GM12878 (cell line): Measurements from ENCODE around the gene SLC35F3. TPM values are rescaled to one million over a fixed set of nuclear protein-coding genes. Genes with fewer than 3 reads are reported as not detected.

Experiments used
- ATAC-seq: fragments of 200-7000 bp; cut with Tn5 transposase; 3 replicates; pipeline ENCODE4 v1.9.1; 2020; ENCODE audit warnings: mild to moderate bottlenecking, moderate library complexity
- BruUV-seq: library from RNA; stranded (reverse); fragments of 400-500 nt; replicated peaks from 2 replicates; lab custom pipeline; 2021; lab: Mats Ljungman, UMichigan
- CTCF ChIA-PET: fragments of 300-600 bp; sonication (Branson Sonifier 250); formaldehyde crosslinking; extraction: SDS; loops from one replicate; lab custom pipeline; 2021; ENCODE audit warnings: inconsistent platforms; lab: Yijun Ruan, JAX
- POLR2A ChIA-PET: fragments of 350-600 bp; formaldehyde crosslinking; extraction: SDS; loops from one replicate; lab custom pipeline; 2021; ENCODE audit warnings: inconsistent platforms; lab: Charles Lee
- RAD21 ChIA-PET: fragments of 300-600 bp; sonication (Branson Sonifier 250); formaldehyde crosslinking; loops from one replicate; lab custom pipeline; 2023; ENCODE audit warnings: antibody characterized with exemption; ENCODE audit not compliant: unreplicated experiment; lab: Charles Lee
- SMC1A ChIA-PET: fragments of 300-600 bp; sonication (Branson Sonifier 250); formaldehyde crosslinking; loops from one replicate; lab custom pipeline; 2023; ENCODE audit not compliant: unreplicated experiment, uncharacterized antibody; lab: Charles Lee
- DNase-seq: peaks from one replicate; pipeline ENCODE4 v3.0.0-alpha.2; 2011; ENCODE audit warnings: low read depth, low spot score
- FAIRE-seq: peaks from 3 replicates; lab custom pipeline; 2011; peaks lifted over from hg19 to GRCh38; lab: Jason Lieb, UNC
- H2AFZ ChIP-seq: 2 replicates; pipeline ENCODE4 v1.6.0; 2011; ENCODE audit warnings: low read depth, low read length, control low read depth; ENCODE audit not compliant: control insufficient read depth
- H3K27ac ChIP-seq: 2 replicates; pipeline ENCODE4 v1.5.1; 2011; ENCODE audit warnings: control low read depth; ENCODE audit not compliant: control insufficient read depth, insufficient read depth
- H3K27me3 ChIP-seq, 2 experiments: replicated peaks in 1 of 2; 2 replicates each; pipeline versions ENCODE4 v1.6.0 to v1.6.1; 2011; ENCODE audit warnings: low read length in 1 of 2; ENCODE audit not compliant: control insufficient read depth in 2 of 2, insufficient read depth in 2 of 2
- H3K36me3 ChIP-seq, 2 experiments: 2 replicates each; pipeline ENCODE4 v1.5.1; 2011; ENCODE audit warnings: low read length in 1 of 2; ENCODE audit not compliant: control insufficient read depth in 2 of 2, insufficient read depth in 2 of 2
- H3K4me1 ChIP-seq: 2 replicates; pipeline ENCODE4 v1.6.1; 2011; ENCODE audit warnings: mild to moderate bottlenecking, low read length, moderate library complexity, mixed read lengths; ENCODE audit not compliant: control insufficient read depth, insufficient read depth
- H3K4me2 ChIP-seq: 2 replicates; pipeline ENCODE4 v1.6.0; 2011; ENCODE audit warnings: control low read depth; ENCODE audit not compliant: control insufficient read depth, insufficient read depth
- H3K4me3 ChIP-seq: fragments of 200-600 bp; sonication (generic); 2 replicates; pipeline ENCODE4 v1.5.1; 2016
- H3K79me2 ChIP-seq: 2 replicates; pipeline ENCODE4 v1.6.0; 2011; ENCODE audit warnings: low read length; ENCODE audit not compliant: control insufficient read depth, insufficient read depth
- H3K9ac ChIP-seq: 2 replicates; pipeline ENCODE4 v1.8.0; 2011; ENCODE audit warnings: low read length, control low read depth, mixed read lengths; ENCODE audit not compliant: control insufficient read depth, insufficient read depth
- H3K9me3 ChIP-seq: replicated peaks from 3 replicates; pipeline ENCODE4 v1.5.1; 2011; ENCODE audit warnings: mild to moderate bottlenecking, low read length; ENCODE audit not compliant: control insufficient read depth, insufficient read depth
- H4K20me1 ChIP-seq: 2 replicates; pipeline ENCODE4 v1.6.0; 2011; ENCODE audit not compliant: control insufficient read depth, insufficient read depth
- MTA2 ChIP-seq: fragments of 450-650 bp; IDR thresholded peaks from 2 replicates; pipeline ENCODE4 v1.6.1; 2016; ENCODE audit warnings: low read depth, mild to moderate bottlenecking, moderate library complexity
- NR2F1 ChIP-seq: fragments of 450-650 bp; conservative IDR thresholded peaks from 2 replicates; pipeline ENCODE4 v1.6.1; 2017; ENCODE audit warnings: mild to moderate bottlenecking
- SPI1 ChIP-seq: IDR thresholded peaks from 2 replicates; pipeline ENCODE4 v1.6.1; 2011; ENCODE audit warnings: low read depth, mild to moderate bottlenecking, low read length, moderate library complexity, borderline replicate concordance; ENCODE audit not compliant: insufficient read depth
- TAF1 ChIP-seq: IDR thresholded peaks from 2 replicates; pipeline ENCODE4 v1.6.1; 2011; ENCODE audit warnings: mild to moderate bottlenecking, low read depth, low read length, borderline replicate concordance
- ZNF384 ChIP-seq: IDR thresholded peaks from 2 replicates; pipeline ENCODE4 v1.6.1; 2012; ENCODE audit warnings: low read depth, mild to moderate bottlenecking, low read length, improper control_type of control experiment, borderline replicate concordance
- WGBS: methylation state at CpG from one replicate; pipeline ENCODE4 v1.1.6; 2016; ENCODE audit warnings: low lambda C conversion rate; ENCODE audit not compliant: insufficient replicate concordance, insufficient coverage; ENCODE audit errors: missing lambda C conversion rate; 5-methylcytosine and 5-hydroxymethylcytosine counted together
- in situ Hi-C: fragments of 300-500 bp; cut with MboI; formaldehyde crosslinking; loops from 9 replicates; pipeline ENCODE4 v1.14.3; 2018; ENCODE audit warnings: mixed read lengths
- intact Hi-C: fragments of 100-400 bp; cut with micrococcal nuclease; formaldehyde crosslinking; loops from one replicate; pipeline ENCODE4 v1.14.2; 2022; ENCODE audit not compliant: unreplicated experiment
- polyA plus RNA-seq, 11 experiments: library from polyadenylated mRNA; depleted of rRNA in 4 of 11; unstranded in 6 of 11; stranded (reverse) in 5 of 11; fragments of >200 nt; fragmentation: Nextera tagmentation in 4 of 11; fragmentation: Illumina TruSeq in 1 of 11; extraction: Ambion mirVana in 4 of 11; extraction: Trizol in 1 of 11; gene quantifications; 1 replicate in 1 of 11; 2 replicates in 10 of 11; pipeline versions ENCODE4 v1.2.1 to v1.2.3, GENCODE V29; 2011 to 2016; ENCODE audit warnings: inconsistent platforms in 2 of 11, missing spikeins in 2 of 11, low read depth in 1 of 11
- total RNA-seq, 4 experiments: library from RNA; depleted of rRNA in 3 of 4; stranded (reverse); fragments of >200 nt in 3 of 4; fragmentation: Illumina TruSeq in 1 of 4; extraction: Trizol in 1 of 4; gene quantifications; 2 replicates each; pipeline versions ENCODE4 v1.2.1 to v1.2.3, GENCODE V29; 2013 to 2021
- TF ChIP-seq, protein P1 (sequence below): fragments of 450-650 bp; IDR thresholded peaks from 2 replicates; pipeline ENCODE4 v1.6.1; 2017; ENCODE audit warnings: low read depth, mild to moderate bottlenecking, moderate library complexity
- TF ChIP-seq, protein P2 (sequence below): fragments of 450-650 bp; IDR thresholded peaks from 2 replicates; pipeline ENCODE4 v1.6.1; 2016; ENCODE audit warnings: mild to moderate bottlenecking, moderate library complexity, borderline replicate concordance

The SLC35F3 gene
- total and polyA plus RNA-seq, 10 of the 15 experiments (the other 5 are each of a cell fraction or from before 2014, with no cell fraction given), result 1.0 to 8.6 (median 5.7) TPM

DNA sequence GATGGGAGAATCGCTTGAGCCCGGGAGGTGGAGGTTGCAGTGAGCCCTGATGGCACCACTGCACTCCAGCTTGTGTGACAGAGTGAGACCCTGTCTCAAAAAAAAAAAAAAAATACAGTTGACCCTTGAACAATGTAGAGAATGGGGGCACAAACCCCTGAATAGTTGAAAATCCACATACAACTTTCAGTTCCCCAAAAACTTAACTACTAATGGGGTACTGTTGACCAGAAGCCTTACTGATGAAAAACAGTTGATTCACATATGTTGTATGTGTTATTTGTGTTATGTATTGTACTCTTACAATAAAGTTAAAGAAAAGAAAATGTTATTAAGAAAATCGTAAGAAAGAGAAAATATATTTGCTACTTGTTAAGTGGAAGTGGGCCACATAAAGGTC, 417.6 kb downstream of the SLC35F3 start:
- ATAC-seq, result peak; percentile 37
- TF ChIP-seq, protein P1, sequence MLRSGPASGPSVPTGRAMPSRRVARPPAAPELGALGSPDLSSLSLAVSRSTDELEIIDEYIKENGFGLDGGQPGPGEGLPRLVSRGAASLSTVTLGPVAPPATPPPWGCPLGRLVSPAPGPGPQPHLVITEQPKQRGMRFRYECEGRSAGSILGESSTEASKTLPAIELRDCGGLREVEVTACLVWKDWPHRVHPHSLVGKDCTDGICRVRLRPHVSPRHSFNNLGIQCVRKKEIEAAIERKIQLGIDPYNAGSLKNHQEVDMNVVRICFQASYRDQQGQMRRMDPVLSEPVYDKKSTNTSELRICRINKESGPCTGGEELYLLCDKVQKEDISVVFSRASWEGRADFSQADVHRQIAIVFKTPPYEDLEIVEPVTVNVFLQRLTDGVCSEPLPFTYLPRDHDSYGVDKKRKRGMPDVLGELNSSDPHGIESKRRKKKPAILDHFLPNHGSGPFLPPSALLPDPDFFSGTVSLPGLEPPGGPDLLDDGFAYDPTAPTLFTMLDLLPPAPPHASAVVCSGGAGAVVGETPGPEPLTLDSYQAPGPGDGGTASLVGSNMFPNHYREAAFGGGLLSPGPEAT, result no peak
- TF ChIP-seq MTA2 (peak; percentile 45; the same call in 1 of the 2 replicates), NR2F1 (0 out of 2 replicates have a peak, but pooled peaks have one; percentile 16), SPI1 (peak; percentile 74; the same call in 1 of the 2 replicates), ZNF384 (peak; percentile 16; the same call in 1 of the 2 replicates), TAF1 (no peak)
- TF ChIP-seq, protein P2, sequence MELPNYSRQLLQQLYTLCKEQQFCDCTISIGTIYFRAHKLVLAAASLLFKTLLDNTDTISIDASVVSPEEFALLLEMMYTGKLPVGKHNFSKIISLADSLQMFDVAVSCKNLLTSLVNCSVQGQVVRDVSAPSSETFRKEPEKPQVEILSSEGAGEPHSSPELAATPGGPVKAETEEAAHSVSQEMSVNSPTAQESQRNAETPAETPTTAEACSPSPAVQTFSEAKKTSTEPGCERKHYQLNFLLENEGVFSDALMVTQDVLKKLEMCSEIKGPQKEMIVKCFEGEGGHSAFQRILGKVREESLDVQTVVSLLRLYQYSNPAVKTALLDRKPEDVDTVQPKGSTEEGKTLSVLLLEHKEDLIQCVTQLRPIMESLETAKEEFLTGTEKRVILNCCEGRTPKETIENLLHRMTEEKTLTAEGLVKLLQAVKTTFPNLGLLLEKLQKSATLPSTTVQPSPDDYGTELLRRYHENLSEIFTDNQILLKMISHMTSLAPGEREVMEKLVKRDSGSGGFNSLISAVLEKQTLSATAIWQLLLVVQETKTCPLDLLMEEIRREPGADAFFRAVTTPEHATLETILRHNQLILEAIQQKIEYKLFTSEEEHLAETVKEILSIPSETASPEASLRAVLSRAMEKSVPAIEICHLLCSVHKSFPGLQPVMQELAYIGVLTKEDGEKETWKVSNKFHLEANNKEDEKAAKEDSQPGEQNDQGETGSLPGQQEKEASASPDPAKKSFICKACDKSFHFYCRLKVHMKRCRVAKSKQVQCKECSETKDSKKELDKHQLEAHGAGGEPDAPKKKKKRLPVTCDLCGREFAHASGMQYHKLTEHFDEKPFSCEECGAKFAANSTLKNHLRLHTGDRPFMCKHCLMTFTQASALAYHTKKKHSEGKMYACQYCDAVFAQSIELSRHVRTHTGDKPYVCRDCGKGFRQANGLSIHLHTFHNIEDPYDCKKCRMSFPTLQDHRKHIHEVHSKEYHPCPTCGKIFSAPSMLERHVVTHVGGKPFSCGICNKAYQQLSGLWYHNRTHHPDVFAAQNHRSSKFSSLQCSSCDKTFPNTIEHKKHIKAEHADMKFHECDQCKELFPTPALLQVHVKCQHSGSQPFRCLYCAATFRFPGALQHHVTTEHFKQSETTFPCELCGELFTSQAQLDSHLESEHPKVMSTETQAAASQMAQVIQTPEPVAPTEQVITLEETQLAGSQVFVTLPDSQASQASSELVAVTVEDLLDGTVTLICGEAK, result peak; percentile 32; the same call in 1 of the 2 replicates
- TF ChIP-seq, all 136 proteins: peak for 5
- no TSS peak for BruUV-seq
- peaks cover 5% of the 10 kb centered on the region for H3K4me1 ChIP-seq
- no peak overlapping the region for H3K9ac ChIP-seq
- H3K4me2 ChIP-seq, result no peak overlapping the region
- no peaks in the 10 kb centered on the region for H4K20me1 ChIP-seq
- no peak overlapping the region for H2AFZ ChIP-seq
- DNase-seq, result no peak
- H3K27ac ChIP-seq, result no peak overlapping the region
- in situ Hi-C loops (loop anchor here (25.0 kb wide), 1 partner anchor 110 kb away; no protein-coding TSS in a partner anchor), intact Hi-C loops (no loop called here)
- FAIRE-seq, result no peak
- H3K4me3 ChIP-seq, result no peak overlapping the region
- H3K36me3 ChIP-seq, result no peaks in the 10 kb centered on the region
- ChIA-PET CTCF (interaction anchor here (0.6 to 2.1 kb wide), 4 partner anchors 11 to 197 kb away, joined by 3 to 10 read pairs (median 4); no protein-coding TSS in a partner anchor), POLR2A (interaction anchor here (0.6 kb wide), 1 partner anchor 277 kb away, joined by 4 read pairs; no protein-coding TSS in a partner anchor), SMC1A (interaction anchor here (1.3 kb wide), 1 partner anchor 13 kb away, joined by 6 read pairs; no protein-coding TSS in a partner anchor), RAD21 (interaction anchor here (2.5 kb wide), 1 partner anchor 13 kb away, joined by 9 read pairs; no protein-coding TSS in a partner anchor)
- 42% methylated on average over 3 of the region's 3 CpGs for WGBS
- no peaks in the 10 kb centered on the region for H3K79me2 ChIP-seq
- no peaks in the 10 kb centered on the region for H3K9me3 ChIP-seq
- no peaks in the 10 kb centered on the region for H3K27me3 ChIP-seq
